Retinal pigment epithelial cell (primary cell): Measurements from ENCODE around the gene RNF150.
"Not testable (repeated sequence)": the region's sequence is repeated elsewhere in the genome, so short reads cannot be mapped to it uniquely, and the experiment has no call there.

Experiments
- DNase-seq: peaks from one replicate; pipeline ENCODE4 v3.0.0-alpha.2; 2010; ENCODE audit warnings: low read depth
- H3K4me3 ChIP-seq: 2 replicates; pipeline ENCODE4 v1.5.1; 2011; ENCODE audit warnings: mild to moderate bottlenecking, low read length, control low read depth, moderate library complexity
- CTCF ChIP-seq: conservative IDR thresholded peaks from 2 replicates; pipeline ENCODE4 v1.5.1; 2011; ENCODE audit warnings: low read depth, low read length, control low read depth, inconsistent platforms

RNF150 gene

DNA sequence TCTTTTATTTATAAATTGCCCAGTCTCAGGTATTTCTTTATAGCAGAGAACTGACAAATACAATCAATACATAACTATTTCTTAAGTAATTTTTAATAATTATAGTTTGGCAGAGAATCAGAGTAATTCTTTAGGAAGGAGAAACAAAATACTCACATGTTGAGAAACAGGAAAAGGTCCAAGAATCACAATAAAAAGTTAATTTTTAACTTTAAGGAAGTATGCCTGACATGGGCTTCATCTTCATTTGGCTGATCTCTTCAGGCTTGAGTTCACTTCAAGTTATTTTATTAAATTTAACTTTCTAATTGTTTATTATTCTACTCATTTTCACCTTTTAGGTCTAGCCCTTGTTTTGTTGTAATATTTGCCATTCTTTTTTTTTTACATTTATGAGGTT lies 36.1 kb upstream of the RNF150 start:
- no peak for DNase-seq
- no peak for TF ChIP-seq CTCF
- no peak overlapping the region for H3K4me3 ChIP-seq

DNA sequence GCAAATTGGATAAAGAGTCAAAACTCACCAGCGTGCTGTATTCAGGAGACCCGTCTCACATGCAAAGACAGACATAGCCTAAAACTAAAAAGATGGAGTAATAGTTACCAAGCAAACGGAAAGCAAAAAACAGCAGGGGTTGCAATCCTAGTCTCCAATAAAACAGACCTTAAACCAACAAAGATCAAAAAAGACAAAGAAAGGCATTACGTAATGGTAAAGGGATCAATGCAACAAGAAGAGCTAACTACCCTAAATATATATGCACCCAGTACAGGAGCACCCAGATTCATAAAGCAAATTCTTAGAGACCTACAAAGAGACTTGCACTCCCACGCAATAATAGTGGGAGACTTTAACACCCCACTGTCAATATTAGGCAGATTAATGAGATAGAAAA lies 31.7 kb upstream of the RNF150 start:
- DNase-seq, H3K4me3 ChIP-seq: not testable (repeated sequence)

DNA sequence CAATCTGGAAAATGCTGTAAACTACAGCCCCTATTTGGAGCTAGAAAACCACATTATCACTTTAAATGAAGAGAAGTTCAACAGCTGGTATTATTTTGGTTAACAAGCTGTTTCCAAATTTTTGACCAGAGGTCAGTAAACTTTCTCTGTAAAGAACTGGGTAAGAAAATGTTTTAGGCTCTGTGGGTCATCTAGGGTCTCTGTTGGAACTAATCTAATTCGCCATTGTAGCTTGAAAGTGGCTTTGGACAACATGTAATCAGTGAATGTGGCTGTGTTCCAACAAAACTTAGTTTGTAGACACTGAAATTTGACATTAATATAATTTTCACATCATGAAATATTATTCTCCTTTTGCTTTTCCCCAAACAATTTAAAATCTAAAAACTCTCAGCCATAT lies 25.8 kb upstream of the RNF150 start:
- DNase-seq: no peak
- H3K4me3 ChIP-seq: no peak overlapping the region

DNA sequence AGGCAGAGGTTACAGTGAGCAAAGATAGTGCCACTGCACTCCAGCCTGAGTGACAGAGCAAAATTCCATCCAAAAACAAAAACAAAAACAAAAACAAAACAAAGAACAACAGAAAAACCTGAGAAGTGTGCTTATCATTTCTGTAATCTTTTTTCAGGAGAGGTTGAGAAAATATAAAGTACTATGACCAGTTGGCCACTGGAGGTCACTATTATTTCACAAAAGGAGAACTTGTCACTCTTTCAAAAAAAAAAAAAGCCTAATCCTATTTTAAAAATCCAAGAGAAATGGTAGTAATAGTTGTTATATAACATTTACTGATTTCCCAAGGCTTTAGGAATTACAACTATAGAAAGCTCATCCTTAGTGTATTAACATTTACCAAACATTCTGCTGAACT lies 24.9 kb upstream of the RNF150 start:
- no peak for DNase-seq
- H3K4me3 ChIP-seq: no peak overlapping the region
- TF ChIP-seq CTCF: peak; percentile 39

More for the DNA sequence above, 25.8 kb upstream of the RNF150 start:
- no peak for TF ChIP-seq CTCF

DNA sequence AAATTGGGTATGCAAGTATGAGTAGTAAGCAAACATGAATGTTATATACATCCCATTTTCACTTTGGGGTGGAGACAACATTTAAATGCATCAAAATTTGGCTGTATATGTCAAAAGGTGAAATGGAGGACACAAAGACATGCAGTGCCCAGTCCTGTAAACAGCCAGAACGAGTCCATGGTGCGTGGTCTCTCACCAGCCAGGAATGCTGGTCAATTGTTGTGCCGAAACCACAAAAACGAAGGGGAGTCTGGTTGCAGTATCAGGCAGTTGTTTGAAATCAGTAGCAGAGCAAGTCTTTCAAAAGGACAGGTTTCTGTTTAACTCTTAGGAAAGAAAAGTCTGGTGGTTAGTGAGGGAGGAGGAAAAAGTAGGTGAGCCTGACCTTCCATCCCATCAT lies 22.3 kb upstream of the RNF150 start:
- H3K4me3 ChIP-seq: no peak overlapping the region
- no peak for TF ChIP-seq CTCF
- DNase-seq: no peak

DNA sequence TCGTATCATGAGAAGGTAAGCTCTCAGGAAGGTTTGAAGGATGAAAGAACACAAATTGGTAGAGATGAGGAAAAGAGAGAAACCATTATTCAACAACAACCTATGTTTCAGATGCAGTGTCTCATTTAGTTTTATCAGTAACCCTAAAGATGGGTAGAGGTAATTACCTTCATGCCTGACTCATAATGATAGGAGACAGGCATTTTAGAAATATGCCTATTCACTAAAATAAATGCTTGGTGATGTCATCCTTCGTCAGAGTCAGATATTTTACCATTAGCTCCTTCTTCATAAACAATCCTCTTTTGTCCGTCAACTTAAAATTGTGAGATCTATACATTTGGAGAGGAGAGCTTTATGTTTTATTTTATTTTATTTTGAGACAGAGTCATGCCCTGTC lies 21.5 kb upstream of the RNF150 start:
- no peak for DNase-seq
- TF ChIP-seq CTCF: no peak
- no peak overlapping the region for H3K4me3 ChIP-seq

DNA sequence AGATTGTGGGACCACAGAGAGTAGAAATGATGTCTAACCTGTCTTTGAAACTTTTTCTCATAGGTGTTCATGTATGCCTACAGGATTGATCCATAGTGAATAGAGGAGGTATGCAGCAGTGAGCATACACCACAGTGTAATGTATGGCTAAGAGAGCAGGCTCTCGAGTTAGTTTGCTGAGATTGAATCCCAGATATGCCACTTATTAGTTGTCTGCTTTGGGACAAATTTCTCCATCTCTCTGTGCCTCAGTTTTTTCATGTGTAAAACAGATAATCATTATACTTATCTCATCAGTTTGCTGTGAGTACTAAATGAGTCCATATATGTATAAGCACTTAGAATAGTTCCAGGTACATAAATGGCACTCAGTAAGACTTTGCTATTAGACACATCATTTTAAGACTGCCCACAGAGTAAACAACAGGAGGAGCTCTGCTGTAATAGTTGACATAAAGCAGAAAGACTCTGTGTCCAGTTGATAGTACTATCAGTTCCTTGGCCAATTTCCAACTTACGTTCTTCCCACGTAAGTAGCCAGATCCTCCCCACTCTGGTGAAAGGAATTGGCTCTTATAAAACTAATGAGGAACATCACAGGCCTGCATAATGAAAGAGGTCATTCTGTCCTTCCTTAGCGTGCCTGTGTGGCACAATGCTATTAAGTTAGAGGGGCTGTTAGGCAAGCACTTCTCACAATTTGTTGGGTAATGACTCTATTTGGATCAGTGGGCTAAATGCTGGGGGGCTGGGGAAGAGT lies 20.7 kb upstream of the RNF150 start:
- no peak for TF ChIP-seq CTCF

More for the DNA sequence above, 20.7 kb upstream of the RNF150 start:
- no peak overlapping the region for H3K4me3 ChIP-seq
- DNase-seq: no peak
